Neutrophil (primary cell): ENCODE results near the gene ST3GAL6.

Source experiments
- H3K27ac ChIP-seq: fragments of 200-600 bp; sonication (generic); 2 replicates; pipeline ENCODE4 v1.5.1; 2016; ENCODE audit warnings: mild to moderate bottlenecking, moderate library complexity
- H3K27me3 ChIP-seq: fragments of 200-600 bp; sonication (generic); 2 replicates; pipeline ENCODE4 v1.6.0; 2016; ENCODE audit warnings: mild to moderate bottlenecking
- H3K36me3 ChIP-seq: fragments of 200-600 bp; sonication (generic); 2 replicates; pipeline ENCODE4 v1.5.1; 2017
- H3K4me1 ChIP-seq, 2 experiments: fragments of 200-600 bp in 1 of 2; sonication (generic) in 1 of 2; 1 replicate in 1 of 2; 2 replicates in 1 of 2; pipeline versions ENCODE4 v1.5.1 to v1.6.1; 2013 to 2016; ENCODE audit warnings: low read depth in 1 of 2, low read length in 1 of 2, mild to moderate bottlenecking in 1 of 2, moderate library complexity in 1 of 2; ENCODE audit not compliant: control insufficient read depth in 1 of 2, insufficient read depth in 1 of 2
- H3K4me3 ChIP-seq, 2 experiments: fragments of 200-600 bp in 1 of 2; sonication (generic) in 1 of 2; 1 replicate in 1 of 2; 2 replicates in 1 of 2; pipeline ENCODE4 v1.5.1; 2013 to 2016; ENCODE audit warnings: low read depth in 1 of 2, low read length in 1 of 2, mild to moderate bottlenecking in 1 of 2, moderate library complexity in 1 of 2
- H3K9me3 ChIP-seq: fragments of 200-600 bp; sonication (generic); 2 replicates; pipeline ENCODE4 v1.5.1; 2016
- CTCF ChIP-seq: fragments of 200-600 bp; sonication (generic); IDR thresholded peaks from 2 replicates; pipeline ENCODE4 v1.5.1; 2016; ENCODE audit warnings: antibody characterized with exemption

ST3GAL6 gene

GRCh38 chr3:98817547-98818041, 54.5 kb downstream of the ST3GAL6 start:
- no peak overlapping the region for H3K27ac ChIP-seq
- H3K9me3 ChIP-seq = no peaks in the 10 kb centered on the region
- no peak overlapping the region for H3K4me3 ChIP-seq
- no peaks in the 10 kb centered on the region for H3K36me3 ChIP-seq
- peak; percentile 62 for TF ChIP-seq CTCF
- H3K27me3 ChIP-seq = no peaks in the 10 kb centered on the region
- no peaks in the 10 kb centered on the region for H3K4me1 ChIP-seq

- Histone ChIP-seq H3K4me3 (no peak overlapping the region), H3K27me3 (no peaks in the 10 kb centered on the region), H3K4me1 (no peaks in the 10 kb centered on the region), H3K27ac (no peak overlapping the region), H3K36me3 (no peaks in the 10 kb centered on the region), H3K9me3 (no peaks in the 10 kb centered on the region)
- no peak for TF ChIP-seq CTCF
These were observed 57.9 kb downstream of the ST3GAL6 start for GRCh38 chr3:98821063-98821462.

GRCh38 chr3:98823791-98824190, 60.7 kb downstream of the ST3GAL6 start:
- no peaks in the 10 kb centered on the region for H3K4me1 ChIP-seq
- no peak overlapping the region for H3K27ac ChIP-seq
- H3K27me3 ChIP-seq = no peaks in the 10 kb centered on the region
- no peak overlapping the region for H3K4me3 ChIP-seq
- H3K36me3 ChIP-seq = no peaks in the 10 kb centered on the region
- TF ChIP-seq CTCF = no peak
- no peaks in the 10 kb centered on the region for H3K9me3 ChIP-seq

- Histone ChIP-seq H3K27me3 (no peaks in the 10 kb centered on the region), H3K4me1 (no peaks in the 10 kb centered on the region), H3K9me3 (no peaks in the 10 kb centered on the region), H3K4me3 (no peak overlapping the region), H3K36me3 (no peaks in the 10 kb centered on the region), H3K27ac (no peak overlapping the region)
- TF ChIP-seq CTCF = no peak
These were observed 61.1 kb downstream of the ST3GAL6 start for GRCh38 chr3:98824256-98824655.

GRCh38 chr3:98826126-98826525, 63.0 kb downstream of the ST3GAL6 start:
- H3K4me3 ChIP-seq = no peak overlapping the region
- no peaks in the 10 kb centered on the region for H3K9me3 ChIP-seq
- no peaks in the 10 kb centered on the region for H3K27me3 ChIP-seq
- H3K4me1 ChIP-seq = no peaks in the 10 kb centered on the region
- no peak for TF ChIP-seq CTCF
- no peak overlapping the region for H3K27ac ChIP-seq
- no peaks in the 10 kb centered on the region for H3K36me3 ChIP-seq
